T-helper 17 cell (primary cell): ENCODE results near the gene NUDT1. TPM values are rescaled to one million over a fixed set of nuclear protein-coding genes. Genes with fewer than 3 reads are reported as not detected.

Experiments used
- ATAC-seq: fragments of 150-1000 bp; cut with Tn5 transposase; 2 replicates; pipeline ENCODE4 v1.10.0; 2021; ENCODE audit warnings: mild to moderate bottlenecking, moderate library complexity
- DNase-seq, 3 donors: peaks; one replicate each; pipeline versions ENCODE4 v3.0.0 to v3.0.0-alpha.2; 2020 to 2021
- H3K9me3 ChIP-seq: one replicate; pipeline ENCODE4 v1.7.0; 2013; ENCODE audit warnings: low read length, mild to moderate bottlenecking; ENCODE audit not compliant: control insufficient read depth, poor library complexity, severe bottlenecking
- H3K27ac Mint-ChIP-seq: one replicate; pipeline ENCODE4 v1.8.0; 2022; ENCODE audit warnings: mild to moderate bottlenecking, moderate library complexity, mixed read lengths
- H3K27me3 Mint-ChIP-seq: one replicate; pipeline ENCODE4 v1.8.0; 2022; ENCODE audit warnings: mixed read lengths
- H3K36me3 Mint-ChIP-seq: one replicate; pipeline ENCODE4 v1.8.0; 2022; ENCODE audit warnings: low read depth, mixed read lengths
- H3K4me1 Mint-ChIP-seq: one replicate; pipeline ENCODE4 v1.8.0; 2022; ENCODE audit warnings: mild to moderate bottlenecking, mixed read lengths
- H3K4me3 Mint-ChIP-seq: one replicate; pipeline ENCODE4 v1.8.0; 2022; ENCODE audit warnings: mild to moderate bottlenecking, moderate library complexity, mixed read lengths
- total RNA-seq, 4 donors: library from RNA in 2 of 4; stranded (reverse) in 2 of 4; gene quantifications; one replicate each; pipeline ENCODE4 v1.2.3 and lab custom pipeline; 2022 to 2026

Gene NUDT1
- total RNA-seq, 2 donors from 2014 or later: 12.7 to 16.2 TPM

GRCh38 chr7:2223321-2223720 is 18.7 kb upstream of the NUDT1 start:
- Mint-ChIP-seq H3K27me3 (no peaks in the 10 kb centered on the region), H3K4me3 (no peak overlapping the region), H3K36me3 (peaks cover 5% of the 10 kb centered on the region), H3K4me1 (peaks cover 10% of the 10 kb centered on the region), H3K27ac (no peak overlapping the region)
- DNase-seq (no peak), ATAC-seq (no peak)
- H3K9me3 ChIP-seq: no peaks in the 10 kb centered on the region

GRCh38 chr7:2224491-2224928 is 17.5 kb upstream of the NUDT1 start:
- no peak overlapping the region for H3K4me3 Mint-ChIP-seq
- no peak overlapping the region for H3K27ac Mint-ChIP-seq
- no peaks in the 10 kb centered on the region for H3K27me3 Mint-ChIP-seq
- no peak for ATAC-seq
- H3K9me3 ChIP-seq: no peaks in the 10 kb centered on the region
- DNase-seq: no peak
- H3K4me1 Mint-ChIP-seq: peaks cover 10% of the 10 kb centered on the region
- peaks cover 5% of the 10 kb centered on the region for H3K36me3 Mint-ChIP-seq

- DNase-seq (no peak), ATAC-seq (no peak)
- Mint-ChIP-seq H3K4me1 (peaks cover 12% of the 10 kb centered on the region), H3K27me3 (no peaks in the 10 kb centered on the region), H3K4me3 (no peak overlapping the region), H3K36me3 (peaks cover 5% of the 10 kb centered on the region), H3K27ac (peak overlapping the region; percentile 16)
- H3K9me3 ChIP-seq: no peaks in the 10 kb centered on the region
These were observed 17.1 kb upstream of the NUDT1 start for GRCh38 chr7:2224934-2225333.

- H3K27me3 Mint-ChIP-seq: no peaks in the 10 kb centered on the region
- H3K4me1 Mint-ChIP-seq: peaks cover 16% of the 10 kb centered on the region
- no peaks in the 10 kb centered on the region for H3K9me3 ChIP-seq
- H3K4me3 Mint-ChIP-seq: no peak overlapping the region
- ATAC-seq (no peak), DNase-seq (no peak)
- peaks cover 5% of the 10 kb centered on the region for H3K36me3 Mint-ChIP-seq
- peak overlapping the region; percentile 16 for H3K27ac Mint-ChIP-seq
These were observed 16.7 kb upstream of the NUDT1 start for GRCh38 chr7:2225336-2225735.

GRCh38 chr7:2225830-2226229 is 16.2 kb upstream of the NUDT1 start:
- H3K36me3 Mint-ChIP-seq: peaks cover 5% of the 10 kb centered on the region
- H3K9me3 ChIP-seq: no peaks in the 10 kb centered on the region
- ATAC-seq (no peak), DNase-seq (no peak)
- no peaks in the 10 kb centered on the region for H3K27me3 Mint-ChIP-seq
- H3K27ac Mint-ChIP-seq: peak overlapping the region; percentile 32
- no peak overlapping the region for H3K4me3 Mint-ChIP-seq
- peaks cover 16% of the 10 kb centered on the region for H3K4me1 Mint-ChIP-seq

- Mint-ChIP-seq H3K4me3 (no peak overlapping the region), H3K36me3 (peaks cover 3% of the 10 kb centered on the region), H3K27ac (no peak overlapping the region), H3K4me1 (peaks cover 23% of the 10 kb centered on the region), H3K27me3 (no peaks in the 10 kb centered on the region)
- H3K9me3 ChIP-seq: no peaks in the 10 kb centered on the region
- DNase-seq (no peak), ATAC-seq (no peak)
These were observed 14.3 kb upstream of the NUDT1 start for GRCh38 chr7:2227699-2228098.

- Mint-ChIP-seq H3K4me1 (peaks cover 28% of the 10 kb centered on the region), H3K27me3 (no peaks in the 10 kb centered on the region), H3K36me3 (peaks cover 3% of the 10 kb centered on the region), H3K27ac (no peak overlapping the region), H3K4me3 (no peak overlapping the region)
- DNase-seq (no peak), ATAC-seq (no peak)
- no peaks in the 10 kb centered on the region for H3K9me3 ChIP-seq
These were observed 13.1 kb upstream of the NUDT1 start for GRCh38 chr7:2228921-2229320.

GRCh38 chr7:2229467-2229866 is 12.6 kb upstream of the NUDT1 start:
- Mint-ChIP-seq H3K4me1 (peaks cover 25% of the 10 kb centered on the region), H3K36me3 (peaks cover 3% of the 10 kb centered on the region), H3K4me3 (no peak overlapping the region), H3K27ac (peak overlapping the region; percentile 71), H3K27me3 (no peaks in the 10 kb centered on the region)
- DNase-seq: no peak
- ATAC-seq: no peak
- no peaks in the 10 kb centered on the region for H3K9me3 ChIP-seq

GRCh38 chr7:2230226-2230625 is 11.8 kb upstream of the NUDT1 start:
- Mint-ChIP-seq H3K27ac (peak overlapping the region; percentile 71), H3K27me3 (no peaks in the 10 kb centered on the region), H3K4me3 (no peak overlapping the region), H3K4me1 (peaks cover 27% of the 10 kb centered on the region), H3K36me3 (peaks cover 5% of the 10 kb centered on the region)
- DNase-seq (no peak), ATAC-seq (no peak)
- no peaks in the 10 kb centered on the region for H3K9me3 ChIP-seq

GRCh38 chr7:2230882-2231281 is 11.1 kb upstream of the NUDT1 start:
- no peaks in the 10 kb centered on the region for H3K27me3 Mint-ChIP-seq
- H3K9me3 ChIP-seq: no peaks in the 10 kb centered on the region
- no peak overlapping the region for H3K27ac Mint-ChIP-seq
- ATAC-seq: no peak
- H3K36me3 Mint-ChIP-seq: peaks cover 3% of the 10 kb centered on the region
- H3K4me1 Mint-ChIP-seq: peaks cover 27% of the 10 kb centered on the region
- DNase-seq: no peak
- no peak overlapping the region for H3K4me3 Mint-ChIP-seq

- Mint-ChIP-seq H3K4me1 (peaks cover 25% of the 10 kb centered on the region), H3K4me3 (peak overlapping the region; percentile 93), H3K27me3 (no peaks in the 10 kb centered on the region), H3K36me3 (peaks cover 2% of the 10 kb centered on the region), H3K27ac (peak overlapping the region; percentile 88)
- peak; percentile 64 for ATAC-seq
- no peaks in the 10 kb centered on the region for H3K9me3 ChIP-seq
- peak; percentile 13 to 29 (median 18) for DNase-seq
These were observed 9.8 kb upstream of the NUDT1 start for GRCh38 chr7:2231992-2232765.

- Mint-ChIP-seq H3K36me3 (peaks cover 2% of the 10 kb centered on the region), H3K4me1 (peaks cover 21% of the 10 kb centered on the region), H3K27me3 (no peaks in the 10 kb centered on the region), H3K4me3 (peak within 1 kb of the TSS; percentile 93), H3K27ac (peak within 1 kb of the TSS; percentile 88)
- ATAC-seq (peak; percentile 91), DNase-seq (peak; percentile 81 to 92 (median 82))
- no peaks in the 10 kb centered on the region for H3K9me3 ChIP-seq
These were observed 9.1 kb upstream of the NUDT1 start, which contains the start of gene MAD1L1 for GRCh38 chr7:2232766-2233520. Gene MAD1L1 (minus strand): TSS chr7:2232945. CDS start chr7:2230133, 2,812 bp downstream.

GRCh38 chr7:2233926-2234325 is 8.1 kb upstream of the NUDT1 start:
- no peaks in the 10 kb centered on the region for H3K9me3 ChIP-seq
- H3K4me1 Mint-ChIP-seq: peaks cover 20% of the 10 kb centered on the region
- ATAC-seq (no peak), DNase-seq (no peak)
- H3K4me3 Mint-ChIP-seq: no peak overlapping the region
- H3K36me3 Mint-ChIP-seq: peaks cover 2% of the 10 kb centered on the region
- H3K27me3 Mint-ChIP-seq: no peaks in the 10 kb centered on the region
- H3K27ac Mint-ChIP-seq: no peak overlapping the region
